Measurements from ENCODE around the gene C18orf63. TPM values are rescaled to one million over a fixed set of nuclear protein-coding genes. Genes with fewer than 3 reads are reported as not detected.

C18orf63 gene
- total and polyA plus RNA-seq, 9 donors, result not detected

DNA sequence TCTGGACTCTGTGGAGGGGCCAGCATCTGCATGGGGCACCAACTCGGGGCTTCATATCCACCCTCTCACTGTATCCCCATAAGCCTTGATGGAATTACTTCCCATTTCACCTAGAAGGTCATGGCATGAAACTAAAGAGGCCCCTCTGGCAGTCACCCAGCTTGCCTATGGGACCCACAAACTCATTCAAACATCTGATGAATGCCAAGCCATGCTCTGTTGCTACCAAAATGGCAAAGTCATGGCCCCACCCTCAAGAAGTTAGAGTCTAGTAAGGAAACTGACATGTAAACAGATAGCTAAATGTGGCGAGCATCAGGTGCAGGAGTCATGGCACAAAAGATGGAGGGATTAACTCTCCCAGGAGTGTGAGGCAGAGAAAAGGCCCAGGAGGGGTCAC, 38.3 kb upstream of the C18orf63 start:
- no peaks in the 10 kb centered on the region for H3K27me3 ChIP-seq
- WGBS, 3 donors, result 88 to 96% (median 89%) methylated on average over 2 of the region's 2 CpGs
- no peak overlapping the region for H3K4me3 ChIP-seq
- H3K9me3 ChIP-seq, result no peaks in the 10 kb centered on the region
- peaks cover 18% of the 10 kb centered on the region for H3K4me1 ChIP-seq (ENCODE audit: insufficient read depth)
- TF ChIP-seq, protein P1, sequence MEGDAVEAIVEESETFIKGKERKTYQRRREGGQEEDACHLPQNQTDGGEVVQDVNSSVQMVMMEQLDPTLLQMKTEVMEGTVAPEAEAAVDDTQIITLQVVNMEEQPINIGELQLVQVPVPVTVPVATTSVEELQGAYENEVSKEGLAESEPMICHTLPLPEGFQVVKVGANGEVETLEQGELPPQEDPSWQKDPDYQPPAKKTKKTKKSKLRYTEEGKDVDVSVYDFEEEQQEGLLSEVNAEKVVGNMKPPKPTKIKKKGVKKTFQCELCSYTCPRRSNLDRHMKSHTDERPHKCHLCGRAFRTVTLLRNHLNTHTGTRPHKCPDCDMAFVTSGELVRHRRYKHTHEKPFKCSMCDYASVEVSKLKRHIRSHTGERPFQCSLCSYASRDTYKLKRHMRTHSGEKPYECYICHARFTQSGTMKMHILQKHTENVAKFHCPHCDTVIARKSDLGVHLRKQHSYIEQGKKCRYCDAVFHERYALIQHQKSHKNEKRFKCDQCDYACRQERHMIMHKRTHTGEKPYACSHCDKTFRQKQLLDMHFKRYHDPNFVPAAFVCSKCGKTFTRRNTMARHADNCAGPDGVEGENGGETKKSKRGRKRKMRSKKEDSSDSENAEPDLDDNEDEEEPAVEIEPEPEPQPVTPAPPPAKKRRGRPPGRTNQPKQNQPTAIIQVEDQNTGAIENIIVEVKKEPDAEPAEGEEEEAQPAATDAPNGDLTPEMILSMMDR (IDR thresholded peaks at IDR 0.05), result no peak
- TF ChIP-seq EP300 (IDR thresholded peaks at IDR 0.05) (no peak), POLR2A (IDR thresholded peaks at IDR 0.05) (no peak)
- no peak overlapping the region for H3K27ac ChIP-seq
- intact Hi-C loops (cut with DNase I), result no loop called here
- no peaks in the 10 kb centered on the region for H3K36me3 ChIP-seq
- DNase-seq, result no peak

DNA sequence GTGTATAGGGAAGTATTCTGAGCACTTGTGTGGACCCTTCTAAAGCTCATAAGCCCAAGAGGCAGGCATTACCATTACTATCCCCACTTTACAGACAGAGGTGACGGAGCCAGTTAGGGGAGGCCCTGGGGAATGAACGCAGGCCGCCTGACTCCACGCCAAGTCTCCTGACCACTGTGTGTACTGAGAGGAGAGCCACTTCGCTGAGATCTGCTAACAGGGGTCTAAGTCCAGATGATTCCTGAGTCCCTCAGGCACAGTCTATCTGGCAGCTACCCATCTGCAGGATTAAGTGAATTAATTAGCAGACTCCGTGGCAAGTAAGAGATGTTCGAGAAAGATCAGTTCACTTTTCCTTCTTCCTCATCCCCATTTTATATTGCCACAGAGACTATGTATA, 37.6 kb upstream of the C18orf63 start:
- Histone ChIP-seq H3K27me3 (no peaks in the 10 kb centered on the region), H3K4me1 (ENCODE audit: insufficient read depth) (peaks cover 21% of the 10 kb centered on the region), H3K9me3 (no peaks in the 10 kb centered on the region), H3K4me3 (no peak overlapping the region), H3K36me3 (no peaks in the 10 kb centered on the region), H3K27ac (no peak overlapping the region)
- WGBS, 3 donors, result 87 to 93% (median 92%) methylated on average over 7 of the region's 7 CpGs
- TF ChIP-seq EP300 (IDR thresholded peaks at IDR 0.05) (no peak), POLR2A (IDR thresholded peaks at IDR 0.05) (no peak)
- TF ChIP-seq, protein P1 (IDR thresholded peaks at IDR 0.05), result no peak
- no peak for DNase-seq
- intact Hi-C loops (cut with DNase I), result no loop called here

- no peak for DNase-seq
- Histone ChIP-seq H3K4me1 (ENCODE audit: insufficient read depth) (peaks cover 26% of the 10 kb centered on the region), H3K27ac (no peak overlapping the region), H3K9me3 (no peaks in the 10 kb centered on the region), H3K4me3 (no peak overlapping the region), H3K36me3 (no peaks in the 10 kb centered on the region), H3K27me3 (no peaks in the 10 kb centered on the region)
- TF ChIP-seq, protein P1 (IDR thresholded peaks at IDR 0.05), result no peak
- TF ChIP-seq POLR2A (IDR thresholded peaks at IDR 0.05) (no peak), EP300 (IDR thresholded peaks at IDR 0.05) (no peak)
- intact Hi-C loops (cut with DNase I), result no loop called here
- WGBS, 3 donors, result 96 to 97% (median 97%) methylated on average over 7 of the region's 7 CpGs
These were observed 36.7 kb upstream of the C18orf63 start for GRCh38 chr18:74278983-74279382.

DNA sequence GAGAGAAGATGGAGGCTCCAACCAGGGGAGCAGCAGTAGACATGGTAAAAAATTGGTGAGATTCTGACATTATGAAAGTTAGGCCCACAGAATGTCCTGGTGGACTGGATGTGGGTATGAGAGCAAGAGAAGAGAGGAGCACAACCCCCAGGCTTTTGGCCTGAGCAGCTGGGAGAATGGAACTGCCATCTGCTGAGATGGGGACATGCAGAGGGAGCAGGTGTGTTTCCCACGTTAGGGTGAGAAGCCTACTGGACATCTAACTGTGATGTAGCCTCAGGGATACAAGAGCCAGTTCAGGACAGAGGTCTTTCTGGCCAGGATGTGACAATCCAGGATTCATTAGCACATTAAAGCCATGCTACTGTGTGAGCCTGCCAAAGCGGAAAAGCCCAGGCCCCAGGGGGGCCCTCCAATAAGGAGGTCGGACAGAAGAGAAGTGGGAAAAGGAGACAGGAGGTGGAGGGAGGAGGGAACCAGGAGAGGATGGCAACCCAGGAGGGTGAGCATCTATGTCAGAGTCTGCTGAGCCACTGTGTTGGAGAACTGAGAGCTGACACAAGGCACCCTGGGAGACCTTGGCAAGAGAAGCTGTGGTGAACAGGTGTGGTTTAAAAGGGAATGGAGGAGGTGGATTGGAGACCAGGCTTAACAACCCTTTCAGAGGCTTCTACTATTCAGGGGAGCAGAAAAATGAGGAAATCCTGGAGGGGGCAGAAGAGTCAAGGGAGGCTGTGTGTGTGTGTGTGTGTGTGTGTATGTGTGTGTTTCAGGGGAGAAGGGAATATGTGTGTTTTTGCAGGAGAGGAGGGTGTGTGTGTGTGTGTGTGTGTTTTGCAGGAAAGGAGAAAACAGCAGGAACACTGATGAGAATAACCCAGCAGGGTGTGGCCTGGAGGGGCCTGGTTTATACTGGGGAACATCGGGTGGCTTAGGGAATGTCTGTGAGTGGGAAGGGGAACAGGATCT, 34.3 kb upstream of the C18orf63 start:
- TF ChIP-seq EP300 (IDR thresholded peaks at IDR 0.05) (no peak), POLR2A (IDR thresholded peaks at IDR 0.05) (no peak)
- TF ChIP-seq, protein P1 (IDR thresholded peaks at IDR 0.05), result no peak
- no peaks in the 10 kb centered on the region for H3K9me3 ChIP-seq
- peaks cover 30% of the 10 kb centered on the region for H3K4me1 ChIP-seq (ENCODE audit: insufficient read depth)
- WGBS, 3 donors, result 73 to 79% (median 79%) methylated on average over 4 of the region's 4 CpGs
- H3K4me3 ChIP-seq, result no peak overlapping the region
- H3K27me3 ChIP-seq, result no peaks in the 10 kb centered on the region
- DNase-seq, result no peak
- H3K36me3 ChIP-seq, result no peaks in the 10 kb centered on the region
- intact Hi-C loops (cut with DNase I), result loop anchor here in 1 of 4 donors (10.0 kb wide), 1 partner anchor 46 kb away; no protein-coding TSS in a partner anchor
- H3K27ac ChIP-seq, result no peak overlapping the region

All from ovary (tissue), 9 donors.